ENCODE results near the gene RAD51B. TPM values are rescaled to one million over a fixed set of nuclear protein-coding genes. Genes with fewer than 3 reads are reported as not detected.

Gene RAD51B
- total and polyA plus RNA-seq, 9 of the 15 experiments (the other 6 are each of a cell fraction or from before 2014, with no cell fraction given) = 8.5 to 17.3 (median 11.3) TPM

DNA sequence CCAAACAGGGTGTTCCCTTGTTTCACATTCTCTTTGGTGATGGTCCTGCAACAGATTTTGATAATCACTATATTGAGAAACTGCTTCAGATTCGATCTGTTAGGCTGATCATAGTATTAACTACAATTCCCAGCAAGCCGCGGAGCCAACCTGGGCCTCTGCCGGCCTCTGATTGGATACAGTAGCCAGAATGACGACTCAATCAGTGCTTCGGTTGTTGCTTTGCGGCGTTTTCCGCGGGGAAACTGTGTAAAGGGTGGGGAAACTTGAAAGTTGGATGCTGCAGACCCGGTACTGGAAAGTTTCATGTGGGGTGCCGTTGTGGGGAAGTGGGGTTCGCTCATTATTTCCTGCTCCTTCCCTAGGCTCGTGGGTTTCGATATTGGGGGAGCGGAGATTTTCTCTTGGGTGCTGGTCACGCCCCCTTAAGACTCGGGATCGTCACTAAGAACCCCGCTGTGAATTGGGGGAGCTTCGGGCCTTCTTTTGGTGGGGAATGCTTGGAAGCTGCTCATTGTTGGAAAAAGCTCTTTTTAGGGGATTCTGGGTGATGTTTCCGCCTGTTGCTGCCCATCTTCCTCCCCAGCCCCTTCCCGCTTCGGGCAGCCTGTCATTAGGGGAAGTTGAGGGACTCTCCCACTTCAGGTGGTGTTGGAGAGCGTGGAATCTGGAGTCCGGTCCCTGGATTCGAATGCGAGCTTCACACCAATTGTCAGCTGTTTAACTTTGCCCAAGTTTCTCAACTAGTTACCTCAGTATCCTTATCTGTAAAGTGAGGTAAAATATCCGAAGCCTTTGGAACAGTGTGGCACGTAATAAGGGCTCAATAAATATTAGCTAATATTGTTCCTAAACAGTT is at the start of gene RAD51B (continued):
- TF ChIP-seq PTBP1 (IDR thresholded peaks at IDR 0.05; ENCODE audit: low read depth, low read length) (no peak), IRF1 (CRISPR knock-in tag; IDR thresholded peaks at IDR 0.05; ENCODE audit: borderline replicate concordance) (no peak), FUS (optimal IDR thresholded peaks at IDR 0.05; ENCODE audit: low read depth, low read length) (no peak), ZNF445 (CRISPR knock-in tag; IDR thresholded peaks at IDR 0.05; ENCODE audit: low read depth) (no peak), HNRNPLL (IDR thresholded peaks at IDR 0.05; ENCODE audit: low read depth, low read length, poor library complexity, severe bottlenecking) (no peak), OTX1 (CRISPR knock-in tag; IDR thresholded peaks at IDR 0.05) (no peak), FOXP1 (CRISPR knock-in tag; IDR thresholded peaks at IDR 0.05) (no peak), ZNF263 (CRISPR knock-in tag; IDR thresholded peaks at IDR 0.05; ENCODE audit: borderline replicate concordance) (peak; percentile 24; the same call in 1 of the 2 replicates), FOXK2 (conservative IDR thresholded peaks at IDR 0.05 in 1 of 2, IDR thresholded peaks at IDR 0.05 in 1 of 2; ENCODE audit: low read depth in 2 of 2) (no peak), FOXJ2 (tag; IDR thresholded peaks at IDR 0.05) (no peak), CEBPB (tag; IDR thresholded peaks at IDR 0.05) (no peak), ZC3H11A (IDR thresholded peaks at IDR 0.05; ENCODE audit: low read depth, low read length) (no peak), ZNF766 (CRISPR knock-in tag; conservative IDR thresholded peaks at IDR 0.05) (peak; percentile 57), ELF1 (tag; IDR thresholded peaks at IDR 0.05) (0 out of 2 replicates have a peak, but pooled peaks have one; percentile 50), ELF4 (CRISPR knock-in tag; IDR thresholded peaks at IDR 0.05) (no peak), ATF1 (CRISPR knock-in tag; IDR thresholded peaks at IDR 0.05) (no peak), ATF1 (tag; IDR thresholded peaks at IDR 0.05) (peak; percentile 64)
- TF ChIP-seq, protein P1, sequence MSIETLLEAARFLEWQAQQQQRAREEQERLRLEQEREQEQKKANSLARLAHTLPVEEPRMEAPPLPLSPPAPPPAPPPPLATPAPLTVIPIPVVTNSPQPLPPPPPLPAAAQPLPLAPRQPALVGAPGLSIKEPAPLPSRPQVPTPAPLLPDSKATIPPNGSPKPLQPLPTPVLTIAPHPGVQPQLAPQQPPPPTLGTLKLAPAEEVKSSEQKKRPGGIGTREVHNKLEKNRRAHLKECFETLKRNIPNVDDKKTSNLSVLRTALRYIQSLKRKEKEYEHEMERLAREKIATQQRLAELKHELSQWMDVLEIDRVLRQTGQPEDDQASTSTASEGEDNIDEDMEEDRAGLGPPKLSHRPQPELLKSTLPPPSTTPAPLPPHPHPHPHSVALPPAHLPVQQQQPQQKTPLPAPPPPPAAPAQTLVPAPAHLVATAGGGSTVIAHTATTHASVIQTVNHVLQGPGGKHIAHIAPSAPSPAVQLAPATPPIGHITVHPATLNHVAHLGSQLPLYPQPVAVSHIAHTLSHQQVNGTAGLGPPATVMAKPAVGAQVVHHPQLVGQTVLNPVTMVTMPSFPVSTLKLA (conservative IDR thresholded peaks at IDR 0.05) = peak; percentile 27 to 67; a peak in 3 of 4 replicates
- TF ChIP-seq, protein P2, sequence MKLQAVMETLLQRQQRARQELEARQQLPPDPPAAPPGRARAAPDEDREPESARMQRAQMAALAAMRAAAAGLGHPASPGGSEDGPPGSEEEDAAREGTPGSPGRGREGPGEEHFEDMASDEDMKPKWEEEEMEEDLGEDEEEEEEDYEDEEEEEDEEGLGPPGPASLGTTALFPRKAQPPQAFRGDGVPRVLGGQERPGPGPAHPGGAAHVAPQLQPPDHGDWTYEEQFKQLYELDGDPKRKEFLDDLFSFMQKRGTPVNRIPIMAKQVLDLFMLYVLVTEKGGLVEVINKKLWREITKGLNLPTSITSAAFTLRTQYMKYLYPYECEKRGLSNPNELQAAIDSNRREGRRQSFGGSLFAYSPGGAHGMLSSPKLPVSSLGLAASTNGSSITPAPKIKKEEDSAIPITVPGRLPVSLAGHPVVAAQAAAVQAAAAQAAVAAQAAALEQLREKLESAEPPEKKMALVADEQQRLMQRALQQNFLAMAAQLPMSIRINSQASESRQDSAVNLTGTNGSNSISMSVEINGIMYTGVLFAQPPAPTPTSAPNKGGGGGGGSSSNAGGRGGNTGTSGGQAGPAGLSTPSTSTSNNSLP (IDR thresholded peaks at IDR 0.05; ENCODE audit: borderline replicate concordance, low read depth, low read length) = no peak
- TF ChIP-seq, protein P3, sequence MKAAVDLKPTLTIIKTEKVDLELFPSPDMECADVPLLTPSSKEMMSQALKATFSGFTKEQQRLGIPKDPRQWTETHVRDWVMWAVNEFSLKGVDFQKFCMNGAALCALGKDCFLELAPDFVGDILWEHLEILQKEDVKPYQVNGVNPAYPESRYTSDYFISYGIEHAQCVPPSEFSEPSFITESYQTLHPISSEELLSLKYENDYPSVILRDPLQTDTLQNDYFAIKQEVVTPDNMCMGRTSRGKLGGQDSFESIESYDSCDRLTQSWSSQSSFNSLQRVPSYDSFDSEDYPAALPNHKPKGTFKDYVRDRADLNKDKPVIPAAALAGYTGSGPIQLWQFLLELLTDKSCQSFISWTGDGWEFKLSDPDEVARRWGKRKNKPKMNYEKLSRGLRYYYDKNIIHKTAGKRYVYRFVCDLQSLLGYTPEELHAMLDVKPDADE (conservative IDR thresholded peaks at IDR 0.05; ENCODE audit: control insufficient read depth, low read depth, low read length) = peak; percentile 91
- TF ChIP-seq, protein P4, sequence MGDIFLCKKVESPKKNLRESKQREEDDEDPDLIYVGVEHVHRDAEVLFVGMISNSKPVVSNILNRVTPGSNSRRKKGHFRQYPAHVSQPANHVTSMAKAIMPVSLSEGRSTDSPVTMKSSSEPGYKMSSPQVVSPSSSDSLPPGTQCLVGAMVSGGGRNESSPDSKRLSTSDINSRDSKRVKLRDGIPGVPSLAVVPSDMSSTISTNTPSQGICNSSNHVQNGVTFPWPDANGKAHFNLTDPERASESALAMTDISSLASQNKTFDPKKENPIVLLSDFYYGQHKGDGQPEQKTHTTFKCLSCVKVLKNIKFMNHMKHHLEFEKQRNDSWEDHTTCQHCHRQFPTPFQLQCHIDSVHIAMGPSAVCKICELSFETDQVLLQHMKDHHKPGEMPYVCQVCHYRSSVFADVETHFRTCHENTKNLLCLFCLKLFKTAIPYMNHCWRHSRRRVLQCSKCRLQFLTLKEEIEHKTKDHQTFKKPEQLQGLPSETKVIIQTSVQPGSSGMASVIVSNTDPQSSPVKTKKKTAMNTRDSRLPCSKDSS (IDR thresholded peaks at IDR 0.05; ENCODE audit: low read depth, partially characterized antibody) = no peak

All from K562 (cell line).